Fibroblast of lung (primary cell): ENCODE data around the gene DOK1. TPM values are rescaled to one million over a fixed set of nuclear protein-coding genes. Genes with fewer than 3 reads are reported as not detected.
A peak's percentile ranks its signal among the peaks of the same experiment; 100 is the strongest.

Experiments
- DNase-seq, 2 donors: peaks; one replicate each; pipeline versions ENCODE4 v3.0.0 to v3.0.0-alpha.2; 2010; ENCODE audit warnings: low read depth in 2 of 2
- H2AFZ ChIP-seq: 2 replicates; pipeline ENCODE4 v1.5.1; 2012; ENCODE audit warnings: low read length, control low read depth, inconsistent platforms
- H3K27ac ChIP-seq: 2 replicates; pipeline ENCODE4 v1.5.1; 2011; ENCODE audit warnings: low read length, control low read depth; ENCODE audit not compliant: insufficient read depth
- H3K27me3 ChIP-seq: 2 replicates; pipeline ENCODE4 v1.5.1; 2011; ENCODE audit warnings: mild to moderate bottlenecking, low read length; ENCODE audit not compliant: control insufficient read depth, insufficient read depth
- H3K36me3 ChIP-seq: 2 replicates; pipeline ENCODE4 v1.5.1; 2011; ENCODE audit warnings: low read length; ENCODE audit not compliant: control insufficient read depth, insufficient read depth
- H3K4me1 ChIP-seq: 2 replicates; pipeline ENCODE4 v1.5.1; 2011; ENCODE audit warnings: low read length; ENCODE audit not compliant: control insufficient read depth, insufficient read depth; ENCODE audit errors: extremely low read depth
- H3K4me2 ChIP-seq: 2 replicates; pipeline ENCODE4 v1.5.1; 2011; ENCODE audit warnings: low read length, control low read depth; ENCODE audit not compliant: insufficient read depth; ENCODE audit errors: extremely low read depth
- H3K4me3 ChIP-seq, 4 experiments: fragments of 200-600 bp in 1 of 4; sonication (generic) in 1 of 4; replicated peaks in 1 of 4; 2 replicates each; pipeline ENCODE4 v1.5.1; 2011 to 2016; ENCODE audit warnings: low read length in 4 of 4, low read depth in 3 of 4, mild to moderate bottlenecking in 3 of 4, control low read depth in 2 of 4, inconsistent platforms in 1 of 4, mixed read lengths in 1 of 4; ENCODE audit not compliant: insufficient read depth in 1 of 4; ENCODE audit errors: control extremely low read depth in 1 of 4
- H3K79me2 ChIP-seq: 2 replicates; pipeline ENCODE4 v1.5.1; 2012; ENCODE audit warnings: mild to moderate bottlenecking, low read length, inconsistent platforms; ENCODE audit not compliant: control insufficient read depth, insufficient read depth
- H3K9ac ChIP-seq: 2 replicates; pipeline ENCODE4 v1.5.1; 2011; ENCODE audit warnings: mild to moderate bottlenecking, low read length, control low read depth; ENCODE audit not compliant: insufficient read depth
- H3K9me3 ChIP-seq: 2 replicates; pipeline ENCODE4 v1.5.1; 2012; ENCODE audit warnings: low read depth, low read length; ENCODE audit not compliant: control insufficient read depth, insufficient read depth
- H4K20me1 ChIP-seq: 2 replicates; pipeline ENCODE4 v1.5.1; 2011; ENCODE audit warnings: low read length; ENCODE audit not compliant: control insufficient read depth, insufficient read depth; ENCODE audit errors: extremely low read depth
- EZH2 ChIP-seq: IDR thresholded peaks from 2 replicates; pipeline ENCODE4 v1.5.1; 2012; ENCODE audit warnings: low read length, control low read depth, mild to moderate bottlenecking; ENCODE audit errors: missing control alignments
- polyA plus RNA-seq, 2 donors: library from polyadenylated mRNA; depleted of rRNA in 1 of 2; stranded (reverse) in 1 of 2; unstranded in 1 of 2; fragments of >200 nt; gene quantifications; 2 replicates each; pipeline ENCODE4 v1.2.1, GENCODE V29; 2011 to 2012; ENCODE audit warnings: missing spikeins in 1 of 2
- total RNA-seq: library from RNA; depleted of rRNA; stranded (reverse); fragments of >200 nt; gene quantifications from 2 replicates; pipeline ENCODE4 v1.2.1, GENCODE V29; 2014
- TF ChIP-seq, protein P1 (sequence below), 2 donors: IDR thresholded peaks in 1 of 2; conservative IDR thresholded peaks in 1 of 2; 1 replicate in 1 of 2; 2 replicates in 1 of 2; pipeline ENCODE4 v1.5.1; 2011 to 2012; ENCODE audit warnings: low read length in 2 of 2, control low read depth in 1 of 2, inconsistent platforms in 1 of 2, low read depth in 1 of 2, mild to moderate bottlenecking in 1 of 2

DOK1 gene
- total and polyA plus RNA-seq, 2 donors (not counting 1 experiment from before 2014, with no cell fraction given), result 11.4 to 31.7 TPM

GRCh38 chr2:74587664-74588277 lies 33.3 kb downstream of the DOK1 start:
- no peak for TF ChIP-seq EZH2
- TF ChIP-seq, protein P1, sequence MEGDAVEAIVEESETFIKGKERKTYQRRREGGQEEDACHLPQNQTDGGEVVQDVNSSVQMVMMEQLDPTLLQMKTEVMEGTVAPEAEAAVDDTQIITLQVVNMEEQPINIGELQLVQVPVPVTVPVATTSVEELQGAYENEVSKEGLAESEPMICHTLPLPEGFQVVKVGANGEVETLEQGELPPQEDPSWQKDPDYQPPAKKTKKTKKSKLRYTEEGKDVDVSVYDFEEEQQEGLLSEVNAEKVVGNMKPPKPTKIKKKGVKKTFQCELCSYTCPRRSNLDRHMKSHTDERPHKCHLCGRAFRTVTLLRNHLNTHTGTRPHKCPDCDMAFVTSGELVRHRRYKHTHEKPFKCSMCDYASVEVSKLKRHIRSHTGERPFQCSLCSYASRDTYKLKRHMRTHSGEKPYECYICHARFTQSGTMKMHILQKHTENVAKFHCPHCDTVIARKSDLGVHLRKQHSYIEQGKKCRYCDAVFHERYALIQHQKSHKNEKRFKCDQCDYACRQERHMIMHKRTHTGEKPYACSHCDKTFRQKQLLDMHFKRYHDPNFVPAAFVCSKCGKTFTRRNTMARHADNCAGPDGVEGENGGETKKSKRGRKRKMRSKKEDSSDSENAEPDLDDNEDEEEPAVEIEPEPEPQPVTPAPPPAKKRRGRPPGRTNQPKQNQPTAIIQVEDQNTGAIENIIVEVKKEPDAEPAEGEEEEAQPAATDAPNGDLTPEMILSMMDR (conservative IDR thresholded peaks at IDR 0.05 in 1 of 2, IDR thresholded peaks at IDR 0.05 in 1 of 2; ENCODE audit: low read depth in 1 of 2, low read length in 2 of 2), result peak; percentile 62 to 74
- H3K27ac ChIP-seq, result no peak overlapping the region
- H3K4me3 ChIP-seq, result no peak overlapping the region
- no peaks in the 10 kb centered on the region for H3K9me3 ChIP-seq
- no peaks in the 10 kb centered on the region for H3K27me3 ChIP-seq
- H3K36me3 ChIP-seq, result no peaks in the 10 kb centered on the region
- H3K4me1 ChIP-seq, result peaks cover 6% of the 10 kb centered on the region
- H4K20me1 ChIP-seq, result no peaks in the 10 kb centered on the region
- H3K9ac ChIP-seq, result no peak overlapping the region
- no peaks in the 10 kb centered on the region for H3K79me2 ChIP-seq
- H3K4me2 ChIP-seq, result no peak overlapping the region
- peak; percentile 58 to 77 for DNase-seq
- H2AFZ ChIP-seq, result peak overlapping the region; percentile 71

- no peak overlapping the region for H3K27ac ChIP-seq
- no peaks in the 10 kb centered on the region for H3K9me3 ChIP-seq
- H3K4me1 ChIP-seq, result peaks cover 2% of the 10 kb centered on the region
- H3K79me2 ChIP-seq, result no peaks in the 10 kb centered on the region
- DNase-seq, result no peak
- no peak overlapping the region for H3K4me3 ChIP-seq
- peaks cover 2% of the 10 kb centered on the region for H3K27me3 ChIP-seq
- TF ChIP-seq, protein P1 (conservative IDR thresholded peaks at IDR 0.05 in 1 of 2, IDR thresholded peaks at IDR 0.05 in 1 of 2; ENCODE audit: low read depth in 1 of 2, low read length in 2 of 2), result no peak
- TF ChIP-seq EZH2, result no peak
- H3K36me3 ChIP-seq, result no peaks in the 10 kb centered on the region
- no peak overlapping the region for H3K4me2 ChIP-seq
- no peaks in the 10 kb centered on the region for H4K20me1 ChIP-seq
- no peak overlapping the region for H3K9ac ChIP-seq
- no peak overlapping the region for H2AFZ ChIP-seq
Observed at GRCh38 chr2:74588664-74589063, 34.1 kb downstream of the DOK1 start.

GRCh38 chr2:74593826-74594772 lies 39.6 kb downstream of the DOK1 start:
- Histone ChIP-seq H3K4me3 (no peak overlapping the region), H3K79me2 (no peaks in the 10 kb centered on the region), H3K4me1 (no peaks in the 10 kb centered on the region), H3K9me3 (no peaks in the 10 kb centered on the region), H4K20me1 (no peaks in the 10 kb centered on the region), H3K27me3 (peaks cover 2% of the 10 kb centered on the region), H3K9ac (no peak overlapping the region), H3K27ac (no peak overlapping the region), H3K36me3 (no peaks in the 10 kb centered on the region), H3K4me2 (no peak overlapping the region), H2AFZ (no peak overlapping the region)
- DNase-seq, result peak in 1 of 2 donors; percentile 13
- TF ChIP-seq EZH2, result no peak
- TF ChIP-seq, protein P1 (conservative IDR thresholded peaks at IDR 0.05 in 1 of 2, IDR thresholded peaks at IDR 0.05 in 1 of 2; ENCODE audit: low read depth in 1 of 2, low read length in 2 of 2), result no peak
